OCI-LY3 (cell line): ENCODE measurements around the gene AGAP1.

ENCODE experiments used
- H2AFZ ChIP-seq: fragments of 200-600, 300-600 bp; shearing (Covaris generic); 2 replicates; pipeline ENCODE4 v1.6.0; 2014; ENCODE audit warnings: antibody characterized with exemption, low read depth, low read length
- H3K27ac ChIP-seq: fragments of 200-600, 300-600 bp; sonication (generic); 2 replicates; pipeline ENCODE4 v1.5.1; 2014; ENCODE audit warnings: mild to moderate bottlenecking, low read length, moderate library complexity, mixed read lengths
- H3K27me3 ChIP-seq: fragments of 200-600, 300-600 bp; sonication (generic); 2 replicates; pipeline ENCODE4 v1.6.1; 2014; ENCODE audit warnings: low read depth, low read length, mixed read lengths
- H3K36me3 ChIP-seq: fragments of 200-600, 300-600 bp; sonication (generic); replicated peaks from 2 replicates; pipeline ENCODE3; 2014; ENCODE audit warnings: low read depth, low read length, mixed read lengths
- H3K4me1 ChIP-seq: fragments of 300-600, 200-600 bp; sonication (generic); 2 replicates; pipeline ENCODE4 v1.6.1; 2014; ENCODE audit warnings: low read length, mixed read lengths
- H3K4me2 ChIP-seq: fragments of 200-600, 300-600 bp; sonication (generic); 2 replicates; pipeline ENCODE4 v1.6.1; 2014; ENCODE audit warnings: low read length, mixed read lengths
- H3K4me3 ChIP-seq: fragments of 300-600, 200-600 bp; sonication (generic); 2 replicates; pipeline ENCODE4 v1.5.1; 2014; ENCODE audit warnings: antibody characterized with exemption, mild to moderate bottlenecking, low read length, moderate library complexity
- H3K79me2 ChIP-seq: fragments of 300-600, 200-600 bp; shearing (Covaris generic); 2 replicates; pipeline ENCODE4 v1.6.1; 2014; ENCODE audit warnings: mild to moderate bottlenecking, low read length, mixed read lengths
- H3K9ac ChIP-seq: fragments of 300-600, 200-600 bp; shearing (Covaris generic); 2 replicates; pipeline ENCODE4 v1.6.0; 2014; ENCODE audit warnings: mild to moderate bottlenecking, low read length, moderate library complexity
- H3K9me3 ChIP-seq: fragments of 200-600, 300-600 bp; shearing (Covaris generic); 2 replicates; pipeline ENCODE4 v1.6.1; 2014; ENCODE audit warnings: low read length, mixed read lengths; ENCODE audit not compliant: insufficient read depth
- H4K20me1 ChIP-seq: fragments of 200-600, 300-600 bp; sonication (generic); 2 replicates; pipeline ENCODE4 v1.6.1; 2016; ENCODE audit warnings: low read length, mixed read lengths; ENCODE audit not compliant: insufficient read depth
- EZH2phosphoT487 ChIP-seq: fragments of 200-600 bp; shearing (Covaris generic); IDR thresholded peaks from 2 replicates; pipeline ENCODE4 v1.6.1; 2018; ENCODE audit warnings: antibody characterized with exemption, mixed run types, low read depth
- TF ChIP-seq, protein P1 (sequence below): fragments of 200-600, 300-600 bp; sonication (generic); IDR thresholded peaks from 2 replicates; pipeline ENCODE4 v1.5.1; 2014; ENCODE audit warnings: antibody characterized with exemption, low read length, low read depth

Gene AGAP1

DNA sequence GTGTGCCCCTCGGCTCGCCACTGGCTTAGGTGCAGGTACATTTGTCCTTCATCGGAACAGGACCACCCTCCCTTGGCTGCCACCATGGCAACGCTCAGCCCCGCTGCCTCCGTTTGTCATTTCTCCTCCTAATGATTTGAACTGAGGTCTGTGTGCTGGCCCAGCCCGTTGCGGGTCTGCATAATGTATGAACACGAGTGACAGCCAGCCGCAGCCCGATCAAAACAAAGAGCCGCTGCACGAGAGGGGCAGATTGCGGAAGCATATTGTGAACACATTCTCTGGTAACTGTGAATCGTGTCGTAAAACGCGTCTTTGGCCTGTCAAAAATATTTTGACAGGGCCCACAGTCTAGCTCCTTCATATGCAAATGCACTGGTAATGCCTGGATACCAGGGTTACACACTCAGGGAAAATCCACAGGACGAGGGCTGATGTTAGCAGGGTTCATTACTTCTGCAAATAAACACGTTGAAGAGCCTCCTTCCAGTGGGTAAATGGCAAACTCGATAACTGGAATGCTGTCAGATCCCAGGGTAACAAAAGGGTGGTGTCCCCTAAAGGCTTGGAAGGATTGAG, 137.0 kb downstream of the AGAP1 start:
- Histone ChIP-seq H3K36me3 (no peaks in the 10 kb centered on the region), H3K79me2 (no peaks in the 10 kb centered on the region)

GRCh38 chr2:235634435-235635158, 140.8 kb downstream of the AGAP1 start:
- H3K79me2 ChIP-seq = no peaks in the 10 kb centered on the region
- no peaks in the 10 kb centered on the region for H3K9me3 ChIP-seq
- no peak overlapping the region for H2AFZ ChIP-seq
- H3K27ac ChIP-seq = no peak overlapping the region
- no peak overlapping the region for H3K9ac ChIP-seq
- H3K4me1 ChIP-seq = no peaks in the 10 kb centered on the region
- TF ChIP-seq EZH2phosphoT487 = no peak
- TF ChIP-seq, protein P1, sequence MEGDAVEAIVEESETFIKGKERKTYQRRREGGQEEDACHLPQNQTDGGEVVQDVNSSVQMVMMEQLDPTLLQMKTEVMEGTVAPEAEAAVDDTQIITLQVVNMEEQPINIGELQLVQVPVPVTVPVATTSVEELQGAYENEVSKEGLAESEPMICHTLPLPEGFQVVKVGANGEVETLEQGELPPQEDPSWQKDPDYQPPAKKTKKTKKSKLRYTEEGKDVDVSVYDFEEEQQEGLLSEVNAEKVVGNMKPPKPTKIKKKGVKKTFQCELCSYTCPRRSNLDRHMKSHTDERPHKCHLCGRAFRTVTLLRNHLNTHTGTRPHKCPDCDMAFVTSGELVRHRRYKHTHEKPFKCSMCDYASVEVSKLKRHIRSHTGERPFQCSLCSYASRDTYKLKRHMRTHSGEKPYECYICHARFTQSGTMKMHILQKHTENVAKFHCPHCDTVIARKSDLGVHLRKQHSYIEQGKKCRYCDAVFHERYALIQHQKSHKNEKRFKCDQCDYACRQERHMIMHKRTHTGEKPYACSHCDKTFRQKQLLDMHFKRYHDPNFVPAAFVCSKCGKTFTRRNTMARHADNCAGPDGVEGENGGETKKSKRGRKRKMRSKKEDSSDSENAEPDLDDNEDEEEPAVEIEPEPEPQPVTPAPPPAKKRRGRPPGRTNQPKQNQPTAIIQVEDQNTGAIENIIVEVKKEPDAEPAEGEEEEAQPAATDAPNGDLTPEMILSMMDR = no peak
- H4K20me1 ChIP-seq = no peaks in the 10 kb centered on the region
- H3K36me3 ChIP-seq = no peaks in the 10 kb centered on the region
- H3K27me3 ChIP-seq = no peaks in the 10 kb centered on the region
- no peak overlapping the region for H3K4me2 ChIP-seq
- H3K4me3 ChIP-seq = no peak overlapping the region

More for the DNA sequence above, 137.0 kb downstream of the AGAP1 start:
- TF ChIP-seq EZH2phosphoT487 = no peak
- TF ChIP-seq, protein P1 = no peak
- H3K9ac ChIP-seq = no peak overlapping the region
- H3K4me2 ChIP-seq = no peak overlapping the region
- H3K4me1 ChIP-seq = no peaks in the 10 kb centered on the region
- no peaks in the 10 kb centered on the region for H4K20me1 ChIP-seq
- no peak overlapping the region for H3K27ac ChIP-seq
- H3K27me3 ChIP-seq = no peaks in the 10 kb centered on the region
- no peak overlapping the region for H2AFZ ChIP-seq
- no peaks in the 10 kb centered on the region for H3K9me3 ChIP-seq
- no peak overlapping the region for H3K4me3 ChIP-seq

DNA sequence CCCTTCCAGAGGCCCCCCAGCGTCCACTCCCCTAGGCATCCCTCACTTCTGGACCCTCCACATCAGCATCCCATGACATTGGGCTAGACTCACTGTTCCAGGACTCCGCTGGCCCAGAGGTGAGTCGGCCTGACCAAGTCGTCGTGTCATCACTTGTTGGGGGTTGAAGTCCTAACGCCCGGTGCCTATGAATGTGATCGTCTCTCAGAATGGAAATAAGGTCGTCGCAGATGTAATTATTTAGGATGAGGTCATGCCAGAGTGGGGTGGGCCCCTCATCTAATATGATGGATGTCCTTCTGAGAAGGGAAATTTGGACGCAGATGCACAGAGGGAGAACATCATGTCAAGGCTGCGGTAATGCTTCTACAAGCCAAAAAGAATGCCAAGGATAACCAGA, 142.7 kb downstream of the AGAP1 start:
- Histone ChIP-seq H3K4me2 (no peak overlapping the region), H2AFZ (no peak overlapping the region), H3K9ac (no peak overlapping the region), H3K36me3 (no peaks in the 10 kb centered on the region), H3K27ac (no peak overlapping the region), H3K27me3 (no peaks in the 10 kb centered on the region), H4K20me1 (no peaks in the 10 kb centered on the region), H3K4me1 (no peaks in the 10 kb centered on the region), H3K4me3 (no peak overlapping the region), H3K9me3 (no peaks in the 10 kb centered on the region), H3K79me2 (no peaks in the 10 kb centered on the region)
- TF ChIP-seq, protein P1 = no peak
- no peak for TF ChIP-seq EZH2phosphoT487

DNA sequence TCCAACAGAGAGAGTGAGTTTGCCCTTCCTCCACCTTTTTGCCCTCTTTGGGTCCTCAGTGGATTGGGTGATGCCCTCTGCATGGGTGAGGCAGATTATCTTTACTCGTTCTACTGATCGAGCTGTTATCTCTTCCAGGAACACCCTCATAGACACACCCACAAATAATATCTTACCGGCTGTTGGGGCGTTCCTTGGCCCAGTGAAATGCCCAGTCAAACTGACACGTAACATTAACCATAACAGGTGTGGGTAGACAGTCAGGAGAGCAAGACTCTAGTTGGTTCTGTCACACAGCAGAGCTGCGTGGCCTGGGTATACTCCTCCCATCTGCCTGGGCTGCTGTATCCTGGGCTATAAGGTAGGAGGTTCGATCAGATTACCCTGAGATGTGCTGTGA, 144.1 kb downstream of the AGAP1 start:
- Histone ChIP-seq H3K79me2 (no peaks in the 10 kb centered on the region), H3K4me3 (no peak overlapping the region), H4K20me1 (no peaks in the 10 kb centered on the region), H3K9ac (no peak overlapping the region), H3K27me3 (no peaks in the 10 kb centered on the region), H3K4me2 (no peak overlapping the region), H3K9me3 (no peaks in the 10 kb centered on the region), H2AFZ (no peak overlapping the region), H3K36me3 (no peaks in the 10 kb centered on the region), H3K4me1 (no peaks in the 10 kb centered on the region), H3K27ac (no peak overlapping the region)
- TF ChIP-seq EZH2phosphoT487 = no peak
- TF ChIP-seq, protein P1 = no peak
